Liver (tissue), 10 donors: Measurements from ENCODE around the gene CWH43. TPM values are rescaled to one million over a fixed set of nuclear protein-coding genes. Genes with fewer than 3 reads are reported as not detected.
"Not testable (repeated sequence)": the region's sequence is repeated elsewhere in the genome, so short reads cannot be mapped to it uniquely, and the experiment has no call there.

Source experiments
- DNase-seq: peaks from one replicate; pipeline ENCODE4 v3.0.0-alpha.2; 2017; ENCODE audit warnings: low spot score
- H3K27ac ChIP-seq, 2 donors: one replicate each; pipeline ENCODE4 v1.7.0; 2013; ENCODE audit warnings: inconsistent platforms in 2 of 2, low read length in 2 of 2, control low read depth in 1 of 2, low read depth in 1 of 2, mild to moderate bottlenecking in 1 of 2
- H3K27me3 ChIP-seq, 4 donors: one replicate each; pipeline versions ENCODE4 v1.6.1 to v1.7.0; 2013; ENCODE audit warnings: low read length in 3 of 4, inconsistent platforms in 1 of 4, mild to moderate bottlenecking in 1 of 4, moderate library complexity in 1 of 4; ENCODE audit not compliant: control insufficient read depth in 4 of 4, insufficient read depth in 4 of 4
- H3K36me3 ChIP-seq, 4 donors: one replicate each; pipeline versions ENCODE4 v1.6.1 to v1.7.0; 2013; ENCODE audit warnings: low read length in 3 of 4, mild to moderate bottlenecking in 3 of 4, low read depth in 1 of 4, moderate library complexity in 1 of 4; ENCODE audit not compliant: control insufficient read depth in 4 of 4, insufficient read depth in 3 of 4
- H3K4me1 ChIP-seq, 4 donors: one replicate each; pipeline versions ENCODE4 v1.6.1 to v1.7.0; 2013; ENCODE audit warnings: low read length in 3 of 4, mild to moderate bottlenecking in 3 of 4, moderate library complexity in 1 of 4; ENCODE audit not compliant: control insufficient read depth in 4 of 4, insufficient read depth in 4 of 4
- H3K4me3 ChIP-seq, 3 donors: one replicate each; pipeline versions ENCODE4 v1.6.1 to v1.7.0; 2013; ENCODE audit warnings: low read length in 3 of 3, control low read depth in 1 of 3, low read depth in 1 of 3, mild to moderate bottlenecking in 1 of 3
- H3K9ac ChIP-seq, 2 donors: one replicate each; pipeline ENCODE4 v1.7.0; 2013; ENCODE audit warnings: low read length in 2 of 2, mild to moderate bottlenecking in 2 of 2, moderate library complexity in 2 of 2, control low read depth in 1 of 2, low read depth in 1 of 2
- H3K9me3 ChIP-seq, 4 donors: one replicate each; pipeline versions ENCODE4 v1.6.1 to v1.7.0; 2013; ENCODE audit warnings: low read length in 3 of 4; ENCODE audit not compliant: control insufficient read depth in 4 of 4
- WGBS: extraction: QIAGEN DNeasy Blood & Tissue Kit; methylation state at CpG from one replicate; pipeline ENCODE4 v1.1.7; 2013; 5-methylcytosine and 5-hydroxymethylcytosine counted together
- polyA plus RNA-seq, 2 donors: library from polyadenylated mRNA; stranded (reverse) in 1 of 2; unstranded in 1 of 2; fragments of 200-250 nt in 1 of 2; fragments of >200 nt in 1 of 2; fragmentation: Nextera tagmentation in 1 of 2; extraction: Ambion mirVana in 1 of 2; gene quantifications; one replicate each; pipeline versions ENCODE4 v1.2.1 to v1.2.3, GENCODE V29; 2013 to 2015
- small RNA-seq: library from RNA; depleted of rRNA; stranded (forward); fragments of <200 nt; gene quantifications from one replicate; pipeline ENCODE3, GENCODE V24; 2014
- total RNA-seq, 2 donors: library from RNA; depleted of rRNA; stranded (reverse); fragments of >200 nt; gene quantifications; one replicate each; pipeline ENCODE4 v1.2.3, GENCODE V29; 2014
- donor health status: healthy.
- donor health status: healthy.
- donor health status: healthy.
- donor health status: healthy.
- donor health status: healthy.

The CWH43 gene
- total and polyA plus RNA-seq, 4 donors = 0.08 to 0.13 (median 0.10) TPM; not detected in 1

GRCh38 chr4:49107262-49107661 is 121.2 kb downstream of the CWH43 start:
- DNase-seq = not testable (repeated sequence)

GRCh38 chr4:49108183-49108978 is 122.3 kb downstream of the CWH43 start:
- H3K9me3 ChIP-seq = peaks cover 13 to 61% (median 46%) of the 10 kb centered on the region in 4 donors
- H3K9ac ChIP-seq, H3K27ac ChIP-seq, H3K27me3 ChIP-seq, H3K36me3 ChIP-seq, DNase-seq, H3K4me1 ChIP-seq: not testable (repeated sequence)
- peak overlapping the region in 1 of 3 donors; percentile 1 for H3K4me3 ChIP-seq
- whole genome bisulfite sequencing = 53% methylated on average over 15 of the region's 17 CpGs

More at GRCh38 chr4:49107262-49107661, 121.2 kb downstream of the CWH43 start:
- Histone ChIP-seq H3K4me3 (peak overlapping the region in 1 of 3 donors; percentile 1), H3K9me3 (peaks cover 15 to 63% (median 48%) of the 10 kb centered on the region in 4 donors)
- H3K9ac ChIP-seq, H3K4me1 ChIP-seq, H3K27me3 ChIP-seq, H3K36me3 ChIP-seq, H3K27ac ChIP-seq: not testable (repeated sequence)
- 50% methylated on average over 6 of the region's 6 CpGs for WGBS

GRCh38 chr4:49109567-49110166 is 123.6 kb downstream of the CWH43 start:
- H3K27me3 ChIP-seq, DNase-seq, H3K36me3 ChIP-seq, H3K27ac ChIP-seq, H3K4me1 ChIP-seq, H3K9ac ChIP-seq: not testable (repeated sequence)
- Histone ChIP-seq H3K9me3 (peaks cover 12 to 59% (median 43%) of the 10 kb centered on the region in 4 donors), H3K4me3 (peak overlapping the region in 1 of 3 donors; percentile 12)
- WGBS = 55% methylated on average over 10 of the region's 10 CpGs

GRCh38 chr4:49110579-49110978 is 124.5 kb downstream of the CWH43 start:
- H3K4me3 ChIP-seq, H3K9ac ChIP-seq, DNase-seq, H3K4me1 ChIP-seq, H3K36me3 ChIP-seq, H3K27me3 ChIP-seq, H3K27ac ChIP-seq: not testable (repeated sequence)
- peaks cover 9 to 59% (median 41%) of the 10 kb centered on the region in 4 donors for H3K9me3 ChIP-seq
- 55% methylated on average over 5 of the region's 5 CpGs for WGBS

Small RNA genes lying within 50 kb of the gene (small RNA-seq; reads per million reads assigned to genes)
- gene AC020593.1 = not detected

Other genes with a start within 250 kb of the CWH43 start
- 10 to 100 TPM; 37.1 to 79.0 TPM for gene FRYL, start 206.0 kb upstream of the CWH43 start, total RNA-seq
- 10 to 100 TPM in 1 of 2 donors, 1 to 10 TPM in 1; 5.3 to 17.2 TPM for gene FRYL, start 206.0 kb upstream of the CWH43 start, polyA plus RNA-seq
- 10 to 100 TPM; 52.4 to 64.9 TPM for gene OCIAD1, start 155.2 kb upstream of the CWH43 start, total RNA-seq
- gene OCIAD1, start 155.2 kb upstream of the CWH43 start, polyA plus RNA-seq = 100 to 1,000 TPM; 100 to 114 TPM
- 10 to 100 TPM in 1 of 2 donors, 1 to 10 TPM in 1; 8.5 to 12.2 TPM for gene OCIAD2, start 79.5 kb upstream of the CWH43 start, total RNA-seq
- 100 to 1,000 TPM in 1 of 2 donors, 10 to 100 TPM in 1; 40.8 to 159 TPM for gene OCIAD2, start 79.5 kb upstream of the CWH43 start, polyA plus RNA-seq